ENCODE results near the gene WWC1.

- no peak for TF ChIP-seq CTCF (conservative IDR thresholded peaks at IDR 0.05; ENCODE audit: low read length)
- TF ChIP-seq EZH2phosphoT487 (IDR thresholded peaks at IDR 0.05; ENCODE audit: borderline replicate concordance, low read depth, low read length) = no peak
Measured at GRCh38 chr5:168469816-168470215, 178.4 kb downstream of the WWC1 start.
